ENCODE data around the gene UBASH3B. TPM values are rescaled to one million over a fixed set of nuclear protein-coding genes. Genes with fewer than 3 reads are reported as not detected.

The UBASH3B gene
- total RNA-seq, 2 experiments from 2014 or later, result 24.5 to 28.6 TPM

DNA sequence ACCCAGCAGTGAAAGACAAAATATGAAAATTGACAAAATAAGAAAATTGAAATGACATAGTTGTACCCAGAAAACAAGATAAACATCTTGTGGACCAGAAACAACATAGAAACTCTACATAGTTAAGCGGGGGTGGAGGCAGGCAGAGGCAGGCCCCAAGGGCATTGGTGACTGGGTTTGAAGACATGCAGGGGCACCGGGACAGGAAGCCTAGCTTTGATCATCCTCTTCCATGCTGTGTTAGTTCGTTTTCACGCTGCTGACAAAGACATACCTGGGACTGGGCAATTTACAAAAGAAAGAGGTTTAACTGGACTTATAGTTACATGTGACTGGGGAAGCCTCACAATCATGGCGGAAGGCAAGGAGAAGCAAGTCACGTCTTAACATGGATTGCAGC lies 149.3 kb downstream of the UBASH3B start:
- ChIA-PET POLR2A (no interaction called here), CTCF (no interaction called here)
- Histone ChIP-seq H3K27me3 (ENCODE audit: control insufficient read depth in 1 of 2, insufficient read depth in 2 of 2, low read length in 2 of 2) (no peaks in the 10 kb centered on the region), H3K4me3 (ENCODE audit: low read length) (no peak overlapping the region), H3K36me3 (ENCODE audit: insufficient read depth, low read length) (peaks cover 57% of the 10 kb centered on the region), H3K4me1 (ENCODE audit: insufficient read depth, low read length) (peaks cover 9% of the 10 kb centered on the region), H3K9me3 (ENCODE audit: control insufficient read depth in 1 of 2, insufficient read depth in 1 of 2, low read length in 2 of 2) (no peaks in the 10 kb centered on the region), H3K27ac (ENCODE audit: low read depth in 1 of 2, low read length in 2 of 2) (no peak overlapping the region)
- no peaks in the 10 kb centered on the region for H3K9me3 Mint-ChIP-seq
- intact Hi-C loops (cut with DNase I, micrococcal nuclease), result no loop called here
- no peak for ATAC-seq (ENCODE audit: poor library complexity)
- TF ChIP-seq, protein P1, sequence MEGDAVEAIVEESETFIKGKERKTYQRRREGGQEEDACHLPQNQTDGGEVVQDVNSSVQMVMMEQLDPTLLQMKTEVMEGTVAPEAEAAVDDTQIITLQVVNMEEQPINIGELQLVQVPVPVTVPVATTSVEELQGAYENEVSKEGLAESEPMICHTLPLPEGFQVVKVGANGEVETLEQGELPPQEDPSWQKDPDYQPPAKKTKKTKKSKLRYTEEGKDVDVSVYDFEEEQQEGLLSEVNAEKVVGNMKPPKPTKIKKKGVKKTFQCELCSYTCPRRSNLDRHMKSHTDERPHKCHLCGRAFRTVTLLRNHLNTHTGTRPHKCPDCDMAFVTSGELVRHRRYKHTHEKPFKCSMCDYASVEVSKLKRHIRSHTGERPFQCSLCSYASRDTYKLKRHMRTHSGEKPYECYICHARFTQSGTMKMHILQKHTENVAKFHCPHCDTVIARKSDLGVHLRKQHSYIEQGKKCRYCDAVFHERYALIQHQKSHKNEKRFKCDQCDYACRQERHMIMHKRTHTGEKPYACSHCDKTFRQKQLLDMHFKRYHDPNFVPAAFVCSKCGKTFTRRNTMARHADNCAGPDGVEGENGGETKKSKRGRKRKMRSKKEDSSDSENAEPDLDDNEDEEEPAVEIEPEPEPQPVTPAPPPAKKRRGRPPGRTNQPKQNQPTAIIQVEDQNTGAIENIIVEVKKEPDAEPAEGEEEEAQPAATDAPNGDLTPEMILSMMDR (IDR thresholded peaks at IDR 0.05), result no peak
- peaks cover 37% of the 10 kb centered on the region for H3K4me1 Mint-ChIP-seq (ENCODE audit: low read depth)
- H3K36me3 Mint-ChIP-seq (ENCODE audit: low read depth), result peaks cover 82% of the 10 kb centered on the region
- H3K4me3 Mint-ChIP-seq, result no peak overlapping the region
- DNase-seq, result no peak
- no peak overlapping the region for H3K27ac Mint-ChIP-seq
- H3K27me3 Mint-ChIP-seq, result no peaks in the 10 kb centered on the region

DNA sequence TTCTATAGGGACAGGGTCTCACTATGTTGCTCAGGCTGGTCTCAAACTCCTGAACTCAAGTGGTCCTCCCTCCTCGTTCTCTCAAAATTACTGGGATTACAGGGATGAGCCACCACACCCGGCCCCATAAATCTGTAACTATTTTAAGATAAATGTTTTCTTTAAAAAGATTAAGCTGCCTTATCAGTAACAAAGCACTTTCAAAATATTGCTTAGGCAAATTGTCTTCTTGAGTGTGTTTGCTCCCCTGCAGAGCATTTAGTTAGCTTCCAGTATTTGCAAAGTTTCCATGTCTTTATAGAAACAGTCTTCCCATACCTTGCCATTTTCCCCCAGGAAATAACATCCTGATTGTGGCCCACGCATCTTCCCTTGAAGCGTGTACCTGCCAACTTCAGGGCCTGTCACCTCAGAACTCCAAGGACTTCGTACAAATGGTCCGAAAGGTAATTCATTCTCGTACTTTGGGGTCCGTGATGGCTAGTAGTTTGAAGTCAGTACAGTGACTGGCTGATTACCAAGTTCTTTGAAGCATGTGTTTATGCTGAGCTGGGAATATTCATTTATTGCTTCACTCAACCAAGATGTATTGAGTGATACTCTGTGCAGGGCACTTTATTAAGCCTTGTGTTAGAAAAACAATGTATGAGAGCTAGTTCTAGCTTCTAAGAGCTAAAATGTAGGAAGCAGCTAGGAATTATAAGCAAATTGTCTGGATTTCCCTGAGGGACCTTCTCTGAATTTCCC lies 152.4 kb downstream of the UBASH3B start:
- H3K36me3 ChIP-seq (ENCODE audit: insufficient read depth, low read length), result peaks cover 40% of the 10 kb centered on the region
- peaks cover 9% of the 10 kb centered on the region for H3K4me1 ChIP-seq (ENCODE audit: insufficient read depth, low read length)
- H3K4me3 Mint-ChIP-seq, result no peak overlapping the region
- no peaks in the 10 kb centered on the region for H3K27me3 ChIP-seq (ENCODE audit: control insufficient read depth in 1 of 2, insufficient read depth in 2 of 2, low read length in 2 of 2)
- intact Hi-C loops (cut with DNase I, micrococcal nuclease), result no loop called here
- ChIA-PET POLR2A (interaction anchor here (1.1 to 2.2 kb wide), 3 partner anchors 32 to 254 kb away, joined by 3 to 9 read pairs (median 3); no protein-coding TSS in a partner anchor), CTCF (interaction anchor here (1.1 kb wide), 2 partner anchors 12 to 45 kb away, joined by 3 read pairs; no protein-coding TSS in a partner anchor)
- no peak overlapping the region for H3K27ac ChIP-seq (ENCODE audit: low read depth in 1 of 2, low read length in 2 of 2)
- DNase-seq, result no peak
- peaks cover 55% of the 10 kb centered on the region for H3K4me1 Mint-ChIP-seq (ENCODE audit: low read depth)
- no peaks in the 10 kb centered on the region for H3K9me3 Mint-ChIP-seq
- TF ChIP-seq, protein P1 (IDR thresholded peaks at IDR 0.05), result no peak
- H3K27me3 Mint-ChIP-seq, result no peaks in the 10 kb centered on the region
- peak overlapping the region; percentile 35 for H3K27ac Mint-ChIP-seq
- no peak overlapping the region for H3K4me3 ChIP-seq (ENCODE audit: low read length)
- no peak for ATAC-seq (ENCODE audit: poor library complexity)
- H3K9me3 ChIP-seq (ENCODE audit: control insufficient read depth in 1 of 2, insufficient read depth in 1 of 2, low read length in 2 of 2), result no peaks in the 10 kb centered on the region
- H3K36me3 Mint-ChIP-seq (ENCODE audit: low read depth), result peaks cover 79% of the 10 kb centered on the region

GRCh38 chr11:122808478-122808869 lies 153.0 kb downstream of the UBASH3B start:
- H3K27me3 Mint-ChIP-seq, result no peaks in the 10 kb centered on the region
- no peaks in the 10 kb centered on the region for H3K9me3 Mint-ChIP-seq
- no peaks in the 10 kb centered on the region for H3K9me3 ChIP-seq (ENCODE audit: control insufficient read depth in 1 of 2, insufficient read depth in 1 of 2, low read length in 2 of 2)
- intact Hi-C loops (cut with DNase I, micrococcal nuclease), result no loop called here
- H3K4me1 ChIP-seq (ENCODE audit: insufficient read depth, low read length), result peaks cover 5% of the 10 kb centered on the region
- no peak overlapping the region for H3K27ac ChIP-seq (ENCODE audit: low read depth in 1 of 2, low read length in 2 of 2)
- peaks cover 35% of the 10 kb centered on the region for H3K36me3 ChIP-seq (ENCODE audit: insufficient read depth, low read length)
- ChIA-PET CTCF (interaction anchor here (1.1 kb wide), 1 partner anchor 12 kb away, joined by 3 read pairs; no protein-coding TSS in a partner anchor), POLR2A (interaction anchor here (1.1 to 2.2 kb wide), 3 partner anchors 32 to 254 kb away, joined by 3 to 9 read pairs (median 3); no protein-coding TSS in a partner anchor)
- TF ChIP-seq, protein P1 (IDR thresholded peaks at IDR 0.05), result no peak
- H3K27ac Mint-ChIP-seq, result peak overlapping the region; percentile 35
- no peak overlapping the region for H3K4me3 ChIP-seq (ENCODE audit: low read length)
- H3K4me3 Mint-ChIP-seq, result no peak overlapping the region
- DNase-seq (no peak), ATAC-seq (ENCODE audit: poor library complexity) (no peak)
- H3K27me3 ChIP-seq (ENCODE audit: control insufficient read depth in 1 of 2, insufficient read depth in 2 of 2, low read length in 2 of 2), result no peaks in the 10 kb centered on the region
- peaks cover 73% of the 10 kb centered on the region for H3K36me3 Mint-ChIP-seq (ENCODE audit: low read depth)
- peaks cover 59% of the 10 kb centered on the region for H3K4me1 Mint-ChIP-seq (ENCODE audit: low read depth)

All from CD4-positive, alpha-beta T cell (primary cell).